NK-92 treated with Interleukin-12 subunit alpha and Interleukin-12 subunit beta, amount 100 ng/mL, for 24 hours (cell line): ENCODE data around the gene ZBTB32.

ENCODE experiments used
- DNase-seq: peaks from one replicate; lab custom pipeline; 2025; lab: John Stamatoyannopoulos, UW

ZBTB32 gene

GRCh38 chr19:35695895-35696422 lies 8.4 kb upstream of the ZBTB32 start:
- DNase-seq, result no peak

GRCh38 chr19:35696835-35697234 lies 7.5 kb upstream of the ZBTB32 start:
- no peak for DNase-seq

- peak; percentile 79 for DNase-seq
These were observed 1.9 kb upstream of the ZBTB32 start for GRCh38 chr19:35702223-35703012.

GRCh38 chr19:35703343-35703742 lies 1.0 kb upstream of the ZBTB32 start:
- no peak for DNase-seq

GRCh38 chr19:35708391-35708790 lies 4.0 kb downstream of the ZBTB32 start:
- no peak for DNase-seq

GRCh38 chr19:35710784-35711723 lies 6.7 kb downstream of the ZBTB32 start:
- DNase-seq, result peak; percentile 50

- DNase-seq, result peak; percentile 77
These were observed 8.5 kb downstream of the ZBTB32 start for GRCh38 chr19:35712567-35713505.

- no peak for DNase-seq
These were observed 9.1 kb downstream of the ZBTB32 start for GRCh38 chr19:35713506-35713850.

GRCh38 chr19:35713904-35714495 lies 9.6 kb downstream of the ZBTB32 start:
- DNase-seq, result no peak

GRCh38 chr19:35714601-35715354 lies 10.4 kb downstream of the ZBTB32 start:
- peak; percentile 39 for DNase-seq

GRCh38 chr19:35715355-35715809 lies 11.0 kb downstream of the ZBTB32 start:
- DNase-seq, result no peak

- DNase-seq, result peak; percentile 62
These were observed 11.8 kb downstream of the ZBTB32 start for GRCh38 chr19:35715981-35716800.

- DNase-seq, result peak; percentile 94
These were observed 12.7 kb downstream of the ZBTB32 start for GRCh38 chr19:35716801-35717664.

- no peak for DNase-seq
These were observed 13.4 kb downstream of the ZBTB32 start, which contains the start of gene KMT2B for GRCh38 chr19:35717665-35718344. Gene KMT2B, plus strand, starts transcription at chr19:35718003. Its CDS starts 16 bp downstream, at chr19:35718019.

GRCh38 chr19:35718345-35719041 lies 14.1 kb downstream of the ZBTB32 start:
- DNase-seq, result peak; percentile 46

GRCh38 chr19:35719402-35720162 lies 15.2 kb downstream of the ZBTB32 start:
- DNase-seq, result no peak
